Activated CD4-positive, alpha-beta T cell treated with anti-CD3 and anti-CD28 coated beads, Interleukin-2, amount 50 U/mL, for 16 hours (primary cell): ENCODE measurements around the gene TNKS2.
"Not testable (repeated sequence)": the region's sequence is repeated elsewhere in the genome, so short reads cannot be mapped to it uniquely, and the experiment has no call there.

ENCODE experiments used
- DNase-seq: peaks from one replicate; pipeline ENCODE4 v3.0.0-alpha.2; 2020

The TNKS2 gene

DNA sequence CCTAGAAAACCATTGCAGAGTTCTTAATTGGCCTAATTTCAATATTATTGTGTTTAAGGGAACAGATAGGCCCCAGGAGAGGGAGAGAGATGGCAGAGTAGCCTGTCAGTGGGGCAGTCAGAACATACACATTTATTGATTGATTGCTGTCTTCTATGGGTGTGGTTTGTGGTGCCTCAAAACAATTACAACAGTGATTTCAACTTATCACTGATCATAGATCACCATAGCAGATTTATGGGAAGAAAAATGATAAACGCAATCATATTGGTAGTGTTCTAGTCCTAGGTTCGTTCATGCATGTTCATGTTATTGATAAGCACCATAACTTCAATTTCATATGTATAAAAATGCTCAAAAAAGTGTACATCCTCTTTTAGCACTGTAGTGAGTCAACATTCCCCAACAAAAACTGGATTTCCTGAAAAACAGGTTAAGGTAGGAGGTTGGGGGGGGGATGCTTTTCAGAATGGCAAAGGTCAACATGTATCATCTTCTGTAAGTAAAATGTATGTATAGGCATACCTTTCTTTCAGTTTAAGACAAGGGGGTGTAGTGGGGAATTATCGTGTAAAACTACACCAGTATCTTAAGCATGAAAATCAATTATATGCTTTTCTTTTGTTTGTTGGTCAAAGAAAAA lies 1.1 kb upstream of the TNKS2 start:
- DNase-seq = no peak

DNA sequence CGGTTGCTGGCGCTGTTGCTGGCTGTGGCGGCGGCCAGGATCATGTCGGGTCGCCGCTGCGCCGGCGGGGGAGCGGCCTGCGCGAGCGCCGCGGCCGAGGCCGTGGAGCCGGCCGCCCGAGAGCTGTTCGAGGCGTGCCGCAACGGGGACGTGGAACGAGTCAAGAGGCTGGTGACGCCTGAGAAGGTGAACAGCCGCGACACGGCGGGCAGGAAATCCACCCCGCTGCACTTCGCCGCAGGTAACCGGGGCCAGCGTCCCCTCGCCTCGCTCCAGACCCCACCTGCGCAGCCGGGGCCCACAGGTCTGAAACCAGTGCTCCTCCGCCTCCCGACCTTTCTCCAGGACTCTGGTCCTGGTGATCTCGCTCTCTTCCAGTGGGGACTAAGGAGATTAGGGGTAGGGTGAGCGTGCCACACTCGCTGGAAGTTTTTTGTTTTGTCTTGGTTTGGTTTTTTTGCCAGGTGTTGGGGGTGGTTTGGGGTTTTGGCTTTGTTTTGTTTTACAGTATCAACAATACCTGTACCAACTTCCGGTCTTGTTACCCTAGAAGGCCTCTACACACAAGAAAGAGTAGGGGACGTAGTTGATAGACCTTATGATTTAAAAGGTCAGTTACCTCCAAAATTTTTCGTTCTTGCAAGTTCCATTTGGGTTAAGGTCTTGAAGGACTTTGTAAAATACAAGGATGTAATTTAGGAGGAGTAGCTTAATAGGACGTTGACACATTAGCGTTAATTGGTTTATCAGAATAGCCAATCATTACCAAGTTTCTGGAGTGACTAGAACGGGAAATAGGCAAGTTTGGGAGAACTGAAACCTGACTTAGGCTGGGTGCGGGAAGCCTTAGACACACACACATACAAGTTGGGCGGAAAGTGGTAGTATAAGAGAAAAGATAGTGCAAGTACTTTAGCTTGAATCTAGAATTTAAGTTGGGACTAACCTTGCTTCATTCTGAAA lies 704 bp downstream of the TNKS2 start:
- peak; percentile 35 for DNase-seq

DNA sequence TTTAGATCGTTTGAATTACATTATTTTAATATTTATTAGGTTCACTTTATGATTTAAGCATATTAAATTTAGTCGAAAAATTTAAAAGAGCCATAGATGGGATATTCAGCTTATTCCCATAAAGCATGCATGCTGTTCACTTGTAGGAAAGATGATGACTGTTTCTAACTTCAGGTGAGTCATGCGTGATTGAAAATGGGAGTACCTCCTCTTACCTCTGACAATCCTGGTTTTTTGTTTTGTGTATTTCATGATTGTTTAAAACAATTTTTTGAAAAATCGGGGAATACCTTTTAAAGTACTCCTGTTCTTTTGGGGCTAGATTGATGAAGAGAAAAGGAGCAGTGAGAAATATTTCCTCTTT lies 1.4 kb downstream of the TNKS2 start:
- DNase-seq = peak; percentile 32

DNA sequence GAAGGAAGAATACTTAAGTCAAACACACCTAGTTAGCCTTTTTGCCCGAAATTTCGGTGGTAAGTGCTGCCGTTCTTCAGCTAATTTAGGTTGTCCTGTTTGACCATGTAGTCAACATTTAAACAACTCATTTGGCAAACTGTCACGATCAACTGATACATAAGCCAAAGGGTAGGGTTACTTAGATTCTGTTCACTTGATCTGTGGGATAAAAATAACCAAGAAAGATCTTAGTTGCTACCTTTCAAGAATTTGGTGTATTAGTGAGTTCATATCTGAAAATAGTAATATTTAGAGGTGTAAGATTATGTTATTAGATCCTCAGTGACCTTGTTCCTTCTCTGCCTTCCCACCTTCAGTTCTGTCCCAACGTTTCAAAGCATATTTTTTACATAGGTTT lies 2.0 kb downstream of the TNKS2 start:
- no peak for DNase-seq

DNA sequence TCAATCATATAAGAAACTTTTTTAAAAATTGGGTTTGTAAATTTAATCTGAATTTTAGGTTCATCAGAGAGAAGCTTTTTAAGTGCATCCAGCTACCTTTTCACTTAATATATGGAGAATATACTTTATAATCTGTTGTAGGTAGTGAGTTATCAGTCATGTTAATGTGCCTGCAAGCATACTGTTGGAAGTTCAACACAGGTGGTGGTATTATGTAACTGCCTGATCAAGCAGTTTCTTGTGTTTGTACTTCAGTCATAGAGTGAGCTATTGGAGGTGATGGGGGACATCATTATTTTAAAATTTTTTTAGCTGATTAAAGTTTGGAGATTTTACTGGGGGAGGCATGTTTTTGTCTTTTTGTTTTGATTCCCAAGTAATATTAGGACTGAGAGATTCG lies 2.5 kb downstream of the TNKS2 start:
- DNase-seq = no peak

DNA sequence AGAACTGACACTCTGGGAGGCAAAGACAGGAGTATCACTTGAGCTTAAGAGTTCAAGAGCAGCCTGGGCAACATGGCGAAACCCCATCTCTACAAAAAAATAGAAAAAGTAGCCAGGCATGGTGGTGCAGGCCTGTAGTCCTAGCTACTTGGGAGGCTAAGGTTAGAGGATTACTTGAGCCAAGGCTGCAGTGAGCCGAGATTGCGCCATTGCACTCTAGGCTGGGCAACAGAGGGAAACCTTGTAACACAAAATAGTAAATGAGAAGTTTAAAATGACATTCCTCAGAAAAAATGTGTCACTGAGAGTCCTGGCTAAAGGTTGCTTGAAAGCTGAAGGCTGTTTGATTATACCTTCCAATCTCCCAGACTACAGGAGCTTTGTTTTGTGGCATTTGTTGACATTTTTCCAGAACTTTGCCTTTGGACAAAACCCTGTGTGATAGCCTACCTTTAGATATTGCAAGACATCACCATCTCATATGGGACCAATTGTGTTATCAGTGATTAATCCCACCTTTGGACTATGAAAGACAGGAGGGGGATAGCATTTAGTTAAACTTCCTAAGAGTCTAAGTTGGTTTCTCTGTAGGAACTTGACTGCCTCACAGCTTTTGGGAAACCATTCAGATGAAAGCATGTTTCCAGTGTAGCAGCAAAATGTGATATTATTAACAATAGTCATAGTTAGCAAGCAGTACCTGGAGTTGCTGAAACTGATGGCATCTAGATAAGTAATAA lies 5.3 kb downstream of the TNKS2 start:
- DNase-seq = no peak

DNA sequence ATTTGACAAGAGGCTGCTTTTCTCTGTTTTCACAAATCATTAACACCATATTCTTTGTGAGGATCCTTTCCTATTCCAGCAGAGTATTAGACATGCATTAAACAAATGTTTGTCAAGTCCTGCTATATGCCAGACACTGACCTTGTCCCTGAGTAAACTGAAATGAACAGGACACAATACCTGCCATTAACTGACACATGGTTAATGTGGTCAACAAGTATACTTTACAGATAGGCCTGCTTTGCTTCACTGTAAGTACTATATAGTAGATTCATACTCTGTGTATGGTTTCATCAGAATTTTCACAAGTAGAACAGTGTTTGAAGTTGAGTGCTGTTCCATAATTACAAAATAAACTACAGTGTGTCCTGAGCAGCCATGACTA lies 5.9 kb downstream of the TNKS2 start:
- DNase-seq = no peak

DNA sequence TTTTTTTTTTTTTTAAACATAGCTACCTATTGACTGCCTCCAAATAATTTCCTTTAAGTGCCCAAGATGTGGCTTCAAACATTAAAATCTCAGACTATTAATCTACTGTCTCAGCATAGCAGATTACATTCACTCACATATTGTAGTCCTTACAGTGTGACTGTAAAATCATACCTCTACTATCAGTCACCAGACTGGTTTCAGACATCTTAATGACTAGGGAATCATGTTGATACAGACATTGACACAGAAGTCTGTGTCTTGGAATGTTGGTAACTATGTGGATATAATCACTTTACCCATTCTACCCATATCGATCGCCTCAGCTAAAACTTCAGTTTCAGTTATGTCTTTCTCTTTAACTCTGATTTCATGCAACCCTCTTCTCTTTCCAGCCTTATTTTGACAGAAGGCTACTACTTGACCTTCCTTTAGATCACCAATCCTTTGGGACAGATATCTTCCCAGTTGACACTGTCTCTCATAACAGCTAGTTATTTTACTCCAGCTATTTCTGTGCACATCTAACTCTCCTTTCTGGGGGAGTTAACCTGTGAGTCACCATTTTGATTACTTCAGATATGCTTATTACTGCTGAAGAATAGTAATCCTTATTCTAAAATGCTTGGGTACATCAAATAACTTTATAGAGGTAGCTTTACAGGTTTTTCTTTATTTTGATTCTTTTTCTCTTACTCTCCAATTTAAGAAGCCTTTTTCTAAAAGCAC lies 7.0 kb downstream of the TNKS2 start:
- no peak for DNase-seq

DNA sequence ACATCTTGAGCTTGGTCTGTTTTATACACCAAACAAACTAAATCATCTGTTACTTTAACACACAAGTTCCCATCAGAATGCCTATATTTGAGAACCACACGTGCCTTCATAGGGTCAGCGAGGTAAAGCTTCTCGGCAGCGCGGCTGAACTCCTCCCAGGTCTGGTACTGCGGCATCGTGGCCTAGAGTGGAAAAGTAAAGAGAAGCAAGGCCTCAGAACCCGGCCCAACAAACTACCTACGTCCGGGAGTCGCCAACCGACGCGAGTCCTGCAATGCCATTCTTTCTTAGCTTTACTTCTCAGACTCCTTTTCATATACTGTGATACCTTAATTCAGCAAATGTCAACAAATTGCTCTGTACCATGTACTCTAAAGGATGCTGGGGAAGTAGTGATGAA lies 9.0 kb downstream of the TNKS2 start:
- DNase-seq = not testable (repeated sequence)

DNA sequence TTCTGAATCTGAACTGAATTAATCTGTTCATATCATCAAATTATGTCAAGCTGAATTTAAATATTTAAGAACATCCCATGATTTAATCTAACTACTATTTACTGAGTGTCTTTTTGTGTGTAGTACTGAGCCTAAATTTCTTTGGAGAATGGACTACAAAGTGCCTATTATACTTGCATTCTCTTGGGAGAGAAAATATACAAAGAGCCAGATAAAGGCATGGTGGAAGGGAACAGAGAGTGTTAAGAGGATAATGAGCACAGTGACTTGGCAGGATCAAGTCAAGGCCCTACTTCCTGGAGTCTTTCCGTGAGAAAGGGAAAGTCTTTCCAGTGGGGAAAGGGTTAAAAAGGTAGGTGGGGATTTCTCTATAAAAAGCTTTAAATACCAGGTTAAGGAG lies 15.0 kb downstream of the TNKS2 start:
- no peak for DNase-seq

DNA sequence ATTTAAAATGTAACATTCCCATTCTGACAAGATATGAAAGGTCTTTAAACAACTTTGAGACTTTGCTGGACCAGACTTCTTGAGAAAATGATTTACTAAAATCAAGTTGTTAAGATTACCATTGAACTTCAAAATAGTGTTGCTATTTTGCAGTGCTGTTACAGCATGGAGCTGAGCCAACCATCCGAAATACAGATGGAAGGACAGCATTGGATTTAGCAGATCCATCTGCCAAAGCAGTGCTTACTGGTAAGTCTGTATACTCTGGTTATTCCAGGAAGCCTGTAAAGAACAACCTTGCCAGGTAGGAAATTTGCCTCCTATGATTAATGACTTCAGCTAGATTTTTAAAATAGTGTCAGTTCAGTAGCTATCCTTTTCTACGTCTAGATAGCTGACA lies 18.8 kb downstream of the TNKS2 start:
- no peak for DNase-seq

DNA sequence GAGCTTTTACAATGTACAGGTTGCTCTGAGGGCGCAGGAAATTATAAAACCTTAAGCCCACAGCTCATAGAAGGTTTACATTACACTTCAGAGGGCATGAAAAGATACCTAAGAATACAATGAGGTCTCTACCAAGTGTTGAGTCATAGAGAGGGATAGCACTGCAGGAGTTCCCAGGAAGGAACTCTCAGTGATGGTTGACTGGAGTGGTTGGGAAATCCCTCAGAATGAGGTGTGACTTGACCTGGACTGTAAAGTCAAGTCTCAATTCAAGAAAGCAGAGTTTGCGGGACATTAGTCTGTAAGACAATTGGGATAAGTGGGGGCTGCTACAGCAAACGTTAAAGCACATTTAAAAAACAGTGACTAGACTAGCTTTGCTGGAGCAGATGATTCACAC lies 21.9 kb downstream of the TNKS2 start:
- no peak for DNase-seq

DNA sequence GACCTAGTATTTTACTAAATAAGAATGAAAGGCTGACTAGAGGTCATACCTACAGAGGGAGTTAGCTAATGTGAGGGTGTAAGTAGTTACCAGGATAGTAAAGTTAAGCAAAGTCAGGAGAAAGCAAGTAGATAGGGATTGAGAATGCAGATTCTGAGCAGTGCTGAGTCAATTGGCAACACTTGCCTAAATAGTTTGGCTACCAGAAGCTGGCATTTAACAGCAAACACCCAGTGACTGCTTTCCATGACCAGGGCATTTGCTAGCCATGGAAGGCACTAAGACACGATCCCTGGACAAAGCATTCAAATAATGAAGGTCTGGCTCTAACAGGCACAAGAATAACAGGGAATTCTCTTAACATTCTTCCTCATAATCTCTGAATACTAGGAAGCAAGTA lies 25.9 kb downstream of the TNKS2 start:
- DNase-seq = no peak

DNA sequence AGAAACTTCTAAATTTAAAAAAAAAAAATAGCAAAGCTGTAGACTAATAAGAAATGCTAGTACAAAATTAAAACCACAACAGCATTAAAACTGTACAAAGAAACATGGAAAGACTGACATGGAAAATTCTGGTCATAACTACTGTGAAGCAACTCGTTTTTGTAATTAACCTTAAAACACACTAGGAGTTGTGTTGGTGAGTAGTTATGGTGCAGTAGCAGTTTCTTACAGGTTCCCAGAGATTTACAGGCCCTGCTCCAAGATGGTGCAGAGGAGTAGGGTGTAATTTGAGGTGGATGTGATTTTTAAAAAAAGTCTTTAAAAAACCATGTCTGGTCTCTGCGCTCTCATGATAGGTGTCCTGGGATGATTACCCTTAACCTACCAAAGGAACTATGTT lies 31.0 kb downstream of the TNKS2 start:
- DNase-seq = no peak

DNA sequence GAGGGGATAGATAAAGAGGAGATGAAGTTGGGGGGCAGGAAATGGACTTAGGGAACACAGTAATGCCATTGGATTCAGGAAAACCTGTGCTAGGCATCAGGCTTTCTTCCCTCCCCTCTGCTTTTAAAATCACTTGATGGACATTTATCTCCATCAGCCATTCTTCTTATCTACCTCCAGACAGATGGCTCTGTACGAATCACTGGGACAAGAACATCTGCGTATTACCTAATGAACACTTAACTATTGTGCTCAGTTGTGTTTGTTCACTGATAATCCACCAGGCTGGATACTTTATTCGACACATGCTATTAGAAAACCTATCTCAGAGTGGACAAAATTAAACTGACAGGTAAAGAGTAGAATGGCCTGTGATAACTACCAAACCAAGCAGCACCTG lies 40.0 kb downstream of the TNKS2 start:
- no peak for DNase-seq

DNA sequence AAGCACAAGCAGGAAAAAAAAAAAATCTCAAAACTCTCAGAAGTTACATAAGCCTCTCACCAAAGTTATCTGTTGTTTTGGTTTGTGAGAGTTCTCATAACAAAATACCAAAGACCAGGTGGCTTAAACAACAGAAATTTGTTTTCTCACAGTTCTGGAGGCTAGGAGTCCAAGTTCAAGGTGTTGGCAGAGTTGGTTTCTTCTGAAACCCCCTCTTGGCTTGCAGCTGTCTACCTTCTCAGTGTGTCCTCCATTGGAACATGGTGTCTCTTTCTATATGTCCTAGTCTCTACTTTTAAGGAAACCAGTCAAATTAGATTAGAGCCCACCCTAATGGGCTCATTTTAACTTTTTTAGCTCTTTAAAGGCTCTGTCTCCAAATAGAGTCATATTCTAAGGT lies 44.9 kb downstream of the TNKS2 start:
- no peak for DNase-seq

DNA sequence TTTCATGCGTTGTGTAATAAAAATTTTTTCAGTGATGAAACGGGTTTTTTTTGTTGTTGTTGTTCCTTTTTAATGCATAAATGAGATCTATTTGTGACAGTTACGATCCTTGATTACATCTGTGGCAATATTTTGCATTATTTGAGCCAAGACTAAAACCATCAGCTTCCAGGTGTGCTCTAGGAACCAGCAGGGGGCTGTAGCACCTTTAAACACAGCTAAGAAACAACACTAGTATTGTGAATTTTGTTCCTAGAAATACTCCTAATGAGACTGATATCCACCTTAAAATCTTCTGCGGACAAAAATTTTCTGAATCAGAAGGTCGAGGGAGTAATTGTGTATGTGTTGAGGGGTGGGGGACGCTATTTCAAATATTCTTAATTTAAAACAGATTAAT lies 58.4 kb downstream of the TNKS2 start:
- DNase-seq = no peak

DNA sequence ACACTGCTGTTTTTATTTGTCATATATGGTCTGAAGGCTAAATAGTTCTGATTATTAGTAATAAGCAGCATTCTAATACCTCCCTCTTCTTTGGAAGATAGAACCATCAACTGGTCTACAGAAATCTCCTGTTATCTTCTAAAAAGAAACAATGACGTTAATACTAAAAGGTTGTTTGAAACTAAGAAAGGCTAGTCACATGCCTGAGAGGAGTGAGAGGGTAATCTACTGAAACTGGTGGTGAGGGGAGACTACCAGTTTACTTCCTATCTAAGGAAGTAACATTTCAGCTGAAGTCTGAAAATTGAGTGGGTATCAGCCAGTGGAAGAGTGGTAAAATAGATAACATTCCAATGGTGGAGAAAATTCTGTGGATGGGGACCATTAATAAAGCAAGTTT lies 62.7 kb downstream of the TNKS2 start:
- DNase-seq = no peak

DNA sequence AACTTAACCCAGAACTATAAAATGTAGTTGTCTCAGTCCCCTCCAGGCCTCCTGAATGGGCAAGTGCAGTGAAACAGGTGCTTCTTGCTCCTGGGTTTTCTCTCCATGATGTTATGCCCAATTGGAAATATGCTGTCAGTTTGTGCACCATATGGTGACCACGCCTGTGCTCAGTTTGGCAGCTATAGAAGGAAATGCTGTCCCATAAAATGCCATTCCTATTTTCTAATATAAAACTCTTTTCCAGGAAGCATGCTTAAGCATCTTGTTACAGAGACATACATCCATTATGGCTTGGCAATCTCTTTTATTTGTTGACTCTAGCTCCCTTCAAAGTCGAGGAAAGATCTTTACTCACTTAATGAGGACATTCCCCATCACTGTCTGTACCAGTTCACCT lies 65.9 kb downstream of the TNKS2 start:
- DNase-seq = no peak

DNA sequence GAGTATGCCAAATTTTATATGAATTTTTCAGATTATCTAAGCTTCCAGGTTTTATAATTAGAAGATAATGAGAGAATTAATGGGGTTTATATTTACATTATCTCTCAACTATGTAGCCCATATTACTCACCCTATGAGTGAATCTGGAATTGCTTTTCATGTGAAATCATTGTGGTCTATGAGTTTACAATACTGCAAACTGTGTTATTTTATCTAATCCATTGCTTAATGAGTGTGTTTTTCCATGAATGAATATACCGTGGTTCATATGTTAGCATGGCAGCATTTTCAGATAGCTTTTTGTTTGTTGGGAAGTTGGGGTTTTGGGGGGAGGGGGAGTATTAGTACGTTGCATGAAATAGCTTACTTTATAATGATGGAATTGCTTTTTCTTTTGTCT lies 66.5 kb downstream of the TNKS2 start:
- DNase-seq = peak; percentile 42

DNA sequence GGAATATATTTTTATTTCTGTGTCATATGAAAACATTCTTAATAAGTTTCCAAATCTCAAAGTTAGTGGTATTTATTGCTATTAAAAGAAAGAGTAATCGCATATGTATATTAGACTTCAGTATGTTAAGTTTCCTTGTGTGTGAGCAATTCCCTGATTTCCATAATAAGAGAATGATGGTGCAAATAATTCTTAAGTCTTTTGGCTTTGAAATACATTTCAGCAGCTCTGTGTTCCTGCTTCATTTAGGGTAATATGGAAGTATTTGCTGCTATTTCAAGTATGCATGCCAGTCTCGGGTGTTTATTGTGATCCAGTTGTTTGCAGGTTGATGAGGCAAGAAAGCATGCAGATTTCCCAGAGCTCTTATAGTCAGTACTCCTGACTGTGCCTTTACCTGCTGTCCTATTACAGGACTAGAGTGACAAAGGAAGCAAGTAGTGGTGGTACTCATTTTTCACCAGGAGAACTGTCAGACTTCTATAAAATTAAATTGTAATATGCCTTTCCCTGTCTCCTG lies 67.4 kb downstream of the TNKS2 start:
- DNase-seq = no peak

DNA sequence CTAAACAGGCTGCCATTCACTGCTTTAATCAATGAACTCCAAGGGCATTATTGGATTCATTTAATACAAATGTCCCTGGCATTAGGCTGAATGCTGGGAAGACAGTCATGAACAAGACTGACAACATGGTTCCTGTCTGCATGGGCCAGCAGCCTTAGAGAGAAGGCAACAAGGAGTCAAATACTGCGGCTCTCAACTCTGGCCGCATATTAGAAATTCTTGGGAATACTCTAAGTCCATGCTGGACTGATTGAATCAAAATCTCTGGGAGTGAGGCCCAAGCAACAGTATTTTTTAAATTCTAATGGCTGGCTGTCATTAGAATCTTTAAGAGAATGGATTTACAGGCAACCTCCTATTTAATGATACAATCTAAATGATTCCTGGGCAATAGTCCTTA lies 76.9 kb downstream of the TNKS2 start:
- DNase-seq = no peak

DNA sequence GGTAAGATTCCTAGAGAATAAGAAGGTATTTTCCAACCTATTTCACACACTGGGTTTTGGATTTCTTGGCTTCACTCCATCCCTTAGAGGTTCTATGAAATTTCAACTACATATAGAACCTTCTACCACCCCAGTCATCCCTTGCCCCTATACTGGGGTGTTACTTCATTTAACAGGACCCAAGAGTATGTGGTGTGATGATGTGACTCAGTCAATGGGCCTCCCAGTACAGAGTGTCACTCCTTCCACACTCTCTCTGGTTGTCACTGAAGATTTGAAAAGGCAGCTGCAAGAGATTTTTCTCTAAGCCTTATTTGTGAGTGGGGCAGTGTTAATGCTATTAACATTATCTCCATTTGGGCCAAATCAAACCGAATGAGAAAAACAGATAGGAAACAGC lies 77.6 kb downstream of the TNKS2 start:
- DNase-seq = no peak
